ENCODE data around the gene HOXA6. TPM values are rescaled to one million over a fixed set of nuclear protein-coding genes. Genes with fewer than 3 reads are reported as not detected.

The HOXA6 gene
- total RNA-seq, 1 donor from 2014 or later = not detected

- ATAC-seq = no peak
- intact Hi-C loops (cut with DNase I) = loop anchor here (2.0 kb wide), 1 partner anchor 277 kb away; no protein-coding TSS in a partner anchor
- no peak for DNase-seq (ENCODE audit: missing footprints)
Measured at GRCh38 chr7:27132214-27132613, 15.4 kb downstream of the HOXA6 start.

- no peak for ATAC-seq
- no peak for DNase-seq (ENCODE audit: missing footprints)
- intact Hi-C loops (cut with DNase I) = no loop called here
Measured at GRCh38 chr7:27131390-27131819, 16.2 kb downstream of the HOXA6 start.

- DNase-seq (ENCODE audit: missing footprints) = peak; percentile 94
Measured at GRCh38 chr7:27130540-27131389, 16.8 kb downstream of the HOXA6 start, which contains the start of gene HOXA4. HOXA4 (minus strand) TSS chr7:27130757; CDS start chr7:27130733, 24 bp downstream.

GRCh38 chr7:27129729-27130539 is 17.6 kb downstream of the HOXA6 start:
- DNase-seq (ENCODE audit: missing footprints) = no peak
- ATAC-seq = peak; percentile 13
- intact Hi-C loops (cut with DNase I) = no loop called here

More at GRCh38 chr7:27130540-27131389, 16.8 kb downstream of the HOXA6 start, which contains the start of gene HOXA4:
- intact Hi-C loops (cut with DNase I) = no loop called here
- ATAC-seq = peak; percentile 80

GRCh38 chr7:27128776-27129728 is 18.5 kb downstream of the HOXA6 start:
- intact Hi-C loops (cut with DNase I) = no loop called here
- DNase-seq (ENCODE audit: missing footprints) = no peak
- no peak for ATAC-seq

- no peak for ATAC-seq
- no peak for DNase-seq (ENCODE audit: missing footprints)
- intact Hi-C loops (cut with DNase I) = no loop called here
Measured at GRCh38 chr7:27128034-27128433, 19.5 kb downstream of the HOXA6 start.

- no peak for DNase-seq (ENCODE audit: missing footprints)
- intact Hi-C loops (cut with DNase I) = no loop called here
- no peak for ATAC-seq
Measured at GRCh38 chr7:27126596-27127327, 20.8 kb downstream of the HOXA6 start.

GRCh38 chr7:27125986-27126394 is 21.6 kb downstream of the HOXA6 start:
- ATAC-seq (no peak), DNase-seq (ENCODE audit: missing footprints) (no peak)
- intact Hi-C loops (cut with DNase I) = no loop called here

GRCh38 chr7:27124902-27125689 is 22.5 kb downstream of the HOXA6 start:
- intact Hi-C loops (cut with DNase I) = no loop called here
- ATAC-seq (no peak), DNase-seq (ENCODE audit: missing footprints) (no peak)

GRCh38 chr7:27124096-27124901 is 23.3 kb downstream of the HOXA6 start:
- intact Hi-C loops (cut with DNase I) = no loop called here
- ATAC-seq = no peak
- no peak for DNase-seq (ENCODE audit: missing footprints)

- DNase-seq (ENCODE audit: missing footprints) (no peak), ATAC-seq (no peak)
- intact Hi-C loops (cut with DNase I) = no loop called here
Measured at GRCh38 chr7:27123477-27124053, 24.0 kb downstream of the HOXA6 start.

GRCh38 chr7:27123007-27123476 is 24.5 kb downstream of the HOXA6 start:
- DNase-seq (ENCODE audit: missing footprints) = no peak
- ATAC-seq = no peak
- intact Hi-C loops (cut with DNase I) = no loop called here

GRCh38 chr7:27122077-27122910 is 25.3 kb downstream of the HOXA6 start:
- no peak for DNase-seq (ENCODE audit: missing footprints)
- no peak for ATAC-seq
- intact Hi-C loops (cut with DNase I) = no loop called here

GRCh38 chr7:27121684-27122076 is 25.9 kb downstream of the HOXA6 start:
- intact Hi-C loops (cut with DNase I) = no loop called here
- no peak for ATAC-seq

GRCh38 chr7:27119412-27119911 is 28.1 kb downstream of the HOXA6 start:
- intact Hi-C loops (cut with DNase I) = no loop called here

More at GRCh38 chr7:27121684-27122076, 25.9 kb downstream of the HOXA6 start:
- no peak for DNase-seq (ENCODE audit: missing footprints)

More at GRCh38 chr7:27119412-27119911, 28.1 kb downstream of the HOXA6 start:
- DNase-seq (ENCODE audit: missing footprints) (no peak), ATAC-seq (no peak)
